Rectal smooth muscle tissue (tissue), 1 donor: Measurements from ENCODE around the gene PRSS12.

ENCODE experiments used
- H3K27ac ChIP-seq: one replicate; pipeline ENCODE4 v1.7.0; 2013; ENCODE audit warnings: low read depth, low read length, inconsistent platforms
- H3K27me3 ChIP-seq: one replicate; pipeline ENCODE4 v1.7.0; 2013; ENCODE audit warnings: low read length; ENCODE audit not compliant: control insufficient read depth, insufficient read depth
- H3K36me3 ChIP-seq: one replicate; pipeline ENCODE4 v1.7.0; 2013; ENCODE audit warnings: low read length; ENCODE audit not compliant: control insufficient read depth, insufficient read depth
- H3K4me1 ChIP-seq: one replicate; pipeline ENCODE4 v1.7.0; 2013; ENCODE audit warnings: low read length; ENCODE audit not compliant: control insufficient read depth, insufficient read depth
- H3K4me3 ChIP-seq: one replicate; pipeline ENCODE4 v1.7.0; 2013; ENCODE audit warnings: low read length
- H3K9ac ChIP-seq: one replicate; pipeline ENCODE4 v1.7.0; 2013; ENCODE audit warnings: low read length

Gene PRSS12

GRCh38 chr4:118335774-118336173 is 17.0 kb downstream of the PRSS12 start:
- H3K27me3 ChIP-seq = no peaks in the 10 kb centered on the region
- no peaks in the 10 kb centered on the region for H3K36me3 ChIP-seq
- H3K4me3 ChIP-seq = no peak overlapping the region
- H3K4me1 ChIP-seq = no peaks in the 10 kb centered on the region
- no peak overlapping the region for H3K9ac ChIP-seq
- H3K27ac ChIP-seq = no peak overlapping the region

GRCh38 chr4:118335324-118335723 is 17.5 kb downstream of the PRSS12 start:
- Histone ChIP-seq H3K27ac (no peak overlapping the region), H3K4me3 (no peak overlapping the region), H3K36me3 (no peaks in the 10 kb centered on the region), H3K4me1 (no peaks in the 10 kb centered on the region), H3K9ac (no peak overlapping the region), H3K27me3 (no peaks in the 10 kb centered on the region)

GRCh38 chr4:118331352-118331751 is 21.5 kb downstream of the PRSS12 start:
- H3K9ac ChIP-seq = no peak overlapping the region
- H3K27ac ChIP-seq = no peak overlapping the region
- no peaks in the 10 kb centered on the region for H3K4me1 ChIP-seq
- no peaks in the 10 kb centered on the region for H3K36me3 ChIP-seq
- no peaks in the 10 kb centered on the region for H3K27me3 ChIP-seq
- H3K4me3 ChIP-seq = no peak overlapping the region

GRCh38 chr4:118329849-118330248 is 23.0 kb downstream of the PRSS12 start:
- no peak overlapping the region for H3K27ac ChIP-seq
- H3K36me3 ChIP-seq = no peaks in the 10 kb centered on the region
- no peak overlapping the region for H3K9ac ChIP-seq
- no peaks in the 10 kb centered on the region for H3K27me3 ChIP-seq
- no peaks in the 10 kb centered on the region for H3K4me1 ChIP-seq
- H3K4me3 ChIP-seq = no peak overlapping the region

- Histone ChIP-seq H3K27me3 (no peaks in the 10 kb centered on the region), H3K9ac (no peak overlapping the region), H3K4me3 (no peak overlapping the region), H3K27ac (no peak overlapping the region), H3K4me1 (no peaks in the 10 kb centered on the region), H3K36me3 (no peaks in the 10 kb centered on the region)
Measured at GRCh38 chr4:118327554-118328241, 25.1 kb downstream of the PRSS12 start.

- Histone ChIP-seq H3K36me3 (no peaks in the 10 kb centered on the region), H3K4me1 (no peaks in the 10 kb centered on the region), H3K27ac (no peak overlapping the region), H3K4me3 (no peak overlapping the region), H3K9ac (no peak overlapping the region), H3K27me3 (no peaks in the 10 kb centered on the region)
Measured at GRCh38 chr4:118326585-118326984, 26.2 kb downstream of the PRSS12 start.

- H3K27me3 ChIP-seq = no peaks in the 10 kb centered on the region
- H3K9ac ChIP-seq = no peak overlapping the region
- H3K27ac ChIP-seq = no peak overlapping the region
- H3K4me3 ChIP-seq = no peak overlapping the region
- H3K4me1 ChIP-seq = no peaks in the 10 kb centered on the region
- H3K36me3 ChIP-seq = no peaks in the 10 kb centered on the region
Measured at GRCh38 chr4:118325431-118325830, 27.4 kb downstream of the PRSS12 start.

GRCh38 chr4:118322831-118323502 is 29.8 kb downstream of the PRSS12 start:
- H3K4me1 ChIP-seq = no peaks in the 10 kb centered on the region
- no peaks in the 10 kb centered on the region for H3K27me3 ChIP-seq
- H3K27ac ChIP-seq = no peak overlapping the region
- no peaks in the 10 kb centered on the region for H3K36me3 ChIP-seq
- no peak overlapping the region for H3K4me3 ChIP-seq
- H3K9ac ChIP-seq = no peak overlapping the region

- H3K4me1 ChIP-seq = no peaks in the 10 kb centered on the region
- H3K27ac ChIP-seq = no peak overlapping the region
- H3K27me3 ChIP-seq = no peaks in the 10 kb centered on the region
- no peak overlapping the region for H3K9ac ChIP-seq
- H3K36me3 ChIP-seq = no peaks in the 10 kb centered on the region
- no peak overlapping the region for H3K4me3 ChIP-seq
Measured at GRCh38 chr4:118318931-118319330, 33.9 kb downstream of the PRSS12 start.

GRCh38 chr4:118317691-118318090 is 35.1 kb downstream of the PRSS12 start:
- Histone ChIP-seq H3K27ac (no peak overlapping the region), H3K9ac (no peak overlapping the region), H3K27me3 (no peaks in the 10 kb centered on the region), H3K4me3 (no peak overlapping the region), H3K36me3 (no peaks in the 10 kb centered on the region), H3K4me1 (no peaks in the 10 kb centered on the region)

GRCh38 chr4:118314221-118314620 is 38.6 kb downstream of the PRSS12 start:
- no peak overlapping the region for H3K27ac ChIP-seq
- no peaks in the 10 kb centered on the region for H3K36me3 ChIP-seq
- H3K27me3 ChIP-seq = no peaks in the 10 kb centered on the region
- no peak overlapping the region for H3K9ac ChIP-seq
- no peaks in the 10 kb centered on the region for H3K4me1 ChIP-seq
- H3K4me3 ChIP-seq = no peak overlapping the region

GRCh38 chr4:118313098-118313497 is 39.7 kb downstream of the PRSS12 start:
- H3K9ac ChIP-seq = no peak overlapping the region
- H3K36me3 ChIP-seq = no peaks in the 10 kb centered on the region
- no peaks in the 10 kb centered on the region for H3K27me3 ChIP-seq
- H3K27ac ChIP-seq = no peak overlapping the region
- H3K4me3 ChIP-seq = no peak overlapping the region
- no peaks in the 10 kb centered on the region for H3K4me1 ChIP-seq
